Smooth muscle cell (in vitro differentiated cells): Measurements from ENCODE around the gene MEGF11. TPM values are rescaled to one million over a fixed set of nuclear protein-coding genes. Genes with fewer than 3 reads are reported as not detected.

Source experiments
- DNase-seq: peaks from one replicate; lab custom pipeline; 2025; ENCODE audit not compliant: unreplicated experiment; lab: John Stamatoyannopoulos, UW
- H2AFZ ChIP-seq: fragments of 200-600 bp; sonication (generic); 2 replicates; pipeline ENCODE4 v1.6.0; 2016; ENCODE audit warnings: antibody characterized with exemption, low read depth, mild to moderate bottlenecking
- H3F3A ChIP-seq: fragments of 200-600 bp; sonication (generic); 2 replicates; pipeline ENCODE4 v1.6.0; 2017; ENCODE audit warnings: antibody characterized with exemption, low read depth
- H3K27ac ChIP-seq: fragments of 200-600 bp; sonication (generic); 2 replicates; pipeline ENCODE4 v1.5.1; 2016; ENCODE audit warnings: low read depth, mild to moderate bottlenecking
- H3K27me3 ChIP-seq: fragments of 200-600 bp; sonication (generic); 2 replicates; pipeline ENCODE4 v1.6.1; 2016; ENCODE audit warnings: low read depth, mild to moderate bottlenecking
- H3K36me3 ChIP-seq: fragments of 200-600 bp; sonication (generic); 2 replicates; pipeline ENCODE4 v1.5.1; 2016; ENCODE audit warnings: low read depth
- H3K4me1 ChIP-seq: fragments of 200-600 bp; sonication (generic); 2 replicates; pipeline ENCODE4 v1.5.1; 2016; ENCODE audit warnings: low read depth
- H3K4me2 ChIP-seq: fragments of 200-600 bp; sonication (generic); 2 replicates; pipeline ENCODE4 v1.6.0; 2016; ENCODE audit warnings: mild to moderate bottlenecking
- H3K4me3 ChIP-seq: fragments of 200-600 bp; sonication (generic); 2 replicates; pipeline ENCODE4 v1.5.1; 2016; ENCODE audit warnings: mild to moderate bottlenecking
- H3K79me2 ChIP-seq: fragments of 200-600 bp; sonication (generic); 2 replicates; pipeline ENCODE4 v1.6.0; 2016; ENCODE audit warnings: low read depth, mild to moderate bottlenecking
- H3K9ac ChIP-seq: fragments of 200-600 bp; sonication (generic); 2 replicates; pipeline ENCODE4 v1.6.0; 2016; ENCODE audit warnings: low read depth
- H3K9me3 ChIP-seq: fragments of 200-600 bp; sonication (generic); replicated peaks from 2 replicates; pipeline ENCODE4 v1.5.1; 2016; ENCODE audit warnings: low read depth
- H4K20me1 ChIP-seq: fragments of 200-600 bp; sonication (generic); 2 replicates; pipeline ENCODE4 v1.6.0; 2016; ENCODE audit warnings: low read depth
- WGBS: methylation state at CpG from one replicate; pipeline ENCODE4 v1.1.7; 2016; ENCODE audit warnings: low lambda C conversion rate; 5-methylcytosine and 5-hydroxymethylcytosine counted together
- polyA plus RNA-seq: library from polyadenylated mRNA; unstranded; fragments of >200 nt; fragmentation: Nextera tagmentation; extraction: Ambion mirVana; gene quantifications from 2 replicates; pipeline ENCODE4 v1.2.1, GENCODE V29; 2016
- total RNA-seq: library from RNA; depleted of rRNA; stranded (reverse); fragments of >200 nt; gene quantifications from 2 replicates; pipeline ENCODE4 v1.2.3, GENCODE V29; 2014
- TF ChIP-seq, protein P1 (sequence below): fragments of 200-600 bp; sonication (generic); IDR thresholded peaks from 2 replicates; pipeline ENCODE4 v1.5.1; 2017; ENCODE audit warnings: borderline replicate concordance, mild to moderate bottlenecking, antibody characterized with exemption; ENCODE audit not compliant: insufficient read depth, poor library complexity, severe bottlenecking

The MEGF11 gene
- total and polyA plus RNA-seq, 2 experiments from 2014 or later = 0.08 TPM; not detected in 1

DNA sequence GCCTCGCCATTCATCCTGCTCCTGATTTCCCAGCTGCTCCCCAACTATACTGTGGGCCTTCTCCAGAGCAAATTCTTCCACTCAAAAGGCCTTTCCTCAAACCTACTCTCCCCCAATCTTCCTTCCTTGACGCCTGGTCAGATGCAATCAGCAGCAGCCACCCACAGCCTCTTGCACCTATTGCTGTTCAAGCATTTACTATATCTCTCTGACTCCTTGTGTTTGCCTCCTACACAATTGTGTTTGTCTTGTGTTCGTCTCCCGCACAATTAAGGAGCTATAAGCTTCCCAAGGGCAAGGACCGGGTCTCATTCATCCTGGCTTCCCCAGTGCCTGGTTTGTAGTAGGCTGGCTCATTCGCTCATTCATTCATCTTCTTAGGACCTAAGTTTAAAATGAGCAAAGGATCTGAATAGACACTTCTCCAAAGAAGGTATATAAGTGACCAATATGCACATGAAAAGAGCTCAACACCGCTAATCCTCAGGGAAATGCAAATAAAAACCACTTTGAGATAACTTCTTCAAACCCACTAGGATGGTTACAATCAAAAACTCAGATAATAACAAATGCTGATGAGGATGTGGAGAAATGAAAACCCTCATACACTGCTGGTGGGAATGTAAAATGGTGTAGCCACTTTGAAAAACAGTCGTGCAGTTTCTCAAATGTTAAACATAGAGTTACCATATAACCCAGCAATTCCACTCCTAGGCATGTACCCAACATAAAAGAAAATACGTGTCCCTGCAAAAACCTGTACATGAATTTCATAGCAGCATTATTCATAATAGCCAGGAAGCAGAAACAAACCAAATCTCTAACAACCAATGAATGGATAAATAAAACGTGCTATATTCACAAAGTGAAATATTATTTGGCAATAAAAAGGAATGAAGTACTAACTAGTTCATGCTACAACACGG, 31.0 kb downstream of the MEGF11 start:
- Histone ChIP-seq H3K36me3 (no peaks in the 10 kb centered on the region), H3K79me2 (no peaks in the 10 kb centered on the region), H3K4me2 (no peak overlapping the region), H3K9ac (no peak overlapping the region), H3K4me3 (no peak overlapping the region), H3K27ac (no peak overlapping the region), H3F3A (no peaks in the 10 kb centered on the region), H3K9me3 (no peaks in the 10 kb centered on the region), H4K20me1 (no peaks in the 10 kb centered on the region), H3K27me3 (no peaks in the 10 kb centered on the region), H3K4me1 (no peaks in the 10 kb centered on the region), H2AFZ (no peak overlapping the region)
- TF ChIP-seq, protein P1, sequence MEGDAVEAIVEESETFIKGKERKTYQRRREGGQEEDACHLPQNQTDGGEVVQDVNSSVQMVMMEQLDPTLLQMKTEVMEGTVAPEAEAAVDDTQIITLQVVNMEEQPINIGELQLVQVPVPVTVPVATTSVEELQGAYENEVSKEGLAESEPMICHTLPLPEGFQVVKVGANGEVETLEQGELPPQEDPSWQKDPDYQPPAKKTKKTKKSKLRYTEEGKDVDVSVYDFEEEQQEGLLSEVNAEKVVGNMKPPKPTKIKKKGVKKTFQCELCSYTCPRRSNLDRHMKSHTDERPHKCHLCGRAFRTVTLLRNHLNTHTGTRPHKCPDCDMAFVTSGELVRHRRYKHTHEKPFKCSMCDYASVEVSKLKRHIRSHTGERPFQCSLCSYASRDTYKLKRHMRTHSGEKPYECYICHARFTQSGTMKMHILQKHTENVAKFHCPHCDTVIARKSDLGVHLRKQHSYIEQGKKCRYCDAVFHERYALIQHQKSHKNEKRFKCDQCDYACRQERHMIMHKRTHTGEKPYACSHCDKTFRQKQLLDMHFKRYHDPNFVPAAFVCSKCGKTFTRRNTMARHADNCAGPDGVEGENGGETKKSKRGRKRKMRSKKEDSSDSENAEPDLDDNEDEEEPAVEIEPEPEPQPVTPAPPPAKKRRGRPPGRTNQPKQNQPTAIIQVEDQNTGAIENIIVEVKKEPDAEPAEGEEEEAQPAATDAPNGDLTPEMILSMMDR = no peak
- no peak for DNase-seq
- WGBS = 88% methylated on average over 11 of the region's 11 CpGs

DNA sequence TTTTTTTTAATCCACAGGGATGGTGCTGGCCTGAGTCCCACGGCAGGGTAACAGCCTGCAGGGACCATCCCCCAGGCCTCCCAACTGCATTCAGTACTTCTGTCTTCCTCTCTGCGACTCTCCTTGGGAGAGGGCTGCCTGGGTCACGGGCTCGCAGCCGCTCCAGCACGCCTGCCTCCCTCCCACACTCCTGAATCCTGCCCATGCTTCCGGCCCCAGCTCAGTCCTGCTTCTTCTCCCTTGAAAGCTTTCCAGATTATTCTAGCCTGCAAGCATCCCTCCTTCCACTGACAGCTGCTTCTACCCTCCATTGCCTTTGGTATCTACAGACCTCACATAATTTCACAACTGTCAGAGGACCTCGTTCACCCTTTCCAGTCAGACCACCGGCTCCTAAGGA, 32.4 kb downstream of the MEGF11 start:
- Histone ChIP-seq H3K27ac (no peak overlapping the region), H3K4me1 (no peaks in the 10 kb centered on the region), H3K27me3 (no peaks in the 10 kb centered on the region), H3K9me3 (no peaks in the 10 kb centered on the region), H3F3A (no peaks in the 10 kb centered on the region), H2AFZ (no peak overlapping the region), H3K9ac (no peak overlapping the region), H3K79me2 (no peaks in the 10 kb centered on the region), H3K4me3 (no peak overlapping the region), H4K20me1 (no peaks in the 10 kb centered on the region), H3K36me3 (no peaks in the 10 kb centered on the region), H3K4me2 (no peak overlapping the region)
- WGBS = 81% methylated on average over 6 of the region's 9 CpGs
- DNase-seq = no peak
- TF ChIP-seq, protein P1 = no peak

DNA sequence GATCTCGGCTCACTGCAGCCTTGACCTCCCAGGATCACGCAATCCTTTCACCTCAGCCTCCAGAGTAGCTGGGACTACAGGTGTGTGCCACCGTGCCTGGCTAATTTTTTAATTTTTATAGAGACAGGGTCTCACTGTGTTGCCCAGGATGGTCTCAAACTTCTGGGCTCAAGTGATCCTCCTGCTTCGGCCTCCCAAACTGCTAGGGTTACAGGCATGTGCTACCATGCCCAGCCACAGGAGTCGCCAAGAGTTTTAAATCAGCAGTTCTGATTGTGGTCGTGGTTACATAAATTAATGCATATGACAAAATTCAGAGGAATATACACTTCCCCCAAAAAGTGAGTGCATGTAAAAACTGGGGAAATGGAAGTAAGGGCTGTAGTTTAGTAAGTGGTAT, 32.9 kb downstream of the MEGF11 start:
- WGBS = 93% methylated on average over 6 of the region's 6 CpGs
- no peak overlapping the region for H3K4me3 ChIP-seq
- TF ChIP-seq, protein P1 = no peak
- DNase-seq = no peak
- no peaks in the 10 kb centered on the region for H3K27me3 ChIP-seq
- no peak overlapping the region for H3K27ac ChIP-seq
- no peaks in the 10 kb centered on the region for H3K36me3 ChIP-seq
- no peaks in the 10 kb centered on the region for H3K9me3 ChIP-seq
- H3K79me2 ChIP-seq = no peaks in the 10 kb centered on the region
- no peak overlapping the region for H3K4me2 ChIP-seq
- H2AFZ ChIP-seq = no peak overlapping the region
- no peaks in the 10 kb centered on the region for H4K20me1 ChIP-seq
- no peak overlapping the region for H3K9ac ChIP-seq
- no peaks in the 10 kb centered on the region for H3K4me1 ChIP-seq
- H3F3A ChIP-seq = no peaks in the 10 kb centered on the region
